HL-60 (cell line): ENCODE measurements around the gene CYP26B1.

Experiments used
- GABPA ChIP-seq: IDR thresholded peaks from 2 replicates; pipeline ENCODE4 v1.6.1; 2012; ENCODE audit warnings: low read depth
- POLR2AphosphoS5 ChIP-seq: IDR thresholded peaks from 2 replicates; pipeline ENCODE4 v1.6.1; 2012; ENCODE audit warnings: low read depth
- TF ChIP-seq, protein P1 (sequence below): IDR thresholded peaks from one replicate; pipeline ENCODE4 v1.5.1; 2011; ENCODE audit warnings: low read length, control low read depth, inconsistent platforms; ENCODE audit not compliant: insufficient read depth
- TF ChIP-seq, protein P2 (sequence below): IDR thresholded peaks from 2 replicates; pipeline ENCODE4 v1.6.1; 2012; ENCODE audit warnings: low read depth; ENCODE audit not compliant: insufficient replicate concordance

DNA sequence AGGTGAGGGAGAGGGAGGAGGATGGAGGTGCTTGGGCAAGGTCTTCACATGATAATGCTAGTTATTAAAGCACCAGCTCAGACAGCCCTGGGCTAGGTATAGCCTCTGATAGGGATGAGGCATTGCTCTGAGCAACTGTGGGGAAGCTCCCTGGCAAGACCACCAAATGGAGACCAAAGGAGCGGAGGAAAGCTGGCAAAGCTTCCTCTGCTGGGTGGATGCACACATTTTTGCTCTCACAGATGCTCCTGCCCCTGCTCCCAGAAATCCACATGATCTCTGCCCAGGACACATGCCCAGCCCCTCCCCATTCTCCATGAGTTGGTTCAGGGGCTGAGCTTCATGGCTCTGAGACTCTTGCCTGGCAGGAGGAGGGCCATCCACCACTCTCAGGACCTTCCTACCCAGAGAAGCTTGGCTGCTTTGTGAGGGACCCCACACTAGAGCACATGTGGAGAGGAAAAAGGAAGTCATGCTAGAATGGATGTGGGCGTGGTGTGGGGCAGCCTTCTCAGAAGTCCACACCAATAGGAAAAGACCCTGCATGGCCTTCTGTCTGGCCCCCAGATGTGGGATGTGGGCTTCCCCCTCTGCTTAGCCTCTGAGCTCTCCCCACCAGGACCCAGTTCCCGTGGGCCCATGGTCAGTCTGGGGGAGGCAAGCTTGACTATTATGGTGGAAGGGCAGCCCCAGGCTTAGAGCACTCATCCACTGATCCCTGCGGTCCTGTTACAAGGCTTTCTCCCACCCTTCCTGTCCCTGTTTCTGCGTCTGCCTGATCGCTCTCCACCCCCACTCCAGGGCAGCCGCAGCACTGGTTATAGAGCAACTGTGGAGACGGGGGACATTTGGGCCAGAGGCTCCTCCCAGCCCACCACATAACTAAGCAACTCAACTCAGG, 10.5 kb upstream of the CYP26B1 start:
- TF ChIP-seq, protein P1, sequence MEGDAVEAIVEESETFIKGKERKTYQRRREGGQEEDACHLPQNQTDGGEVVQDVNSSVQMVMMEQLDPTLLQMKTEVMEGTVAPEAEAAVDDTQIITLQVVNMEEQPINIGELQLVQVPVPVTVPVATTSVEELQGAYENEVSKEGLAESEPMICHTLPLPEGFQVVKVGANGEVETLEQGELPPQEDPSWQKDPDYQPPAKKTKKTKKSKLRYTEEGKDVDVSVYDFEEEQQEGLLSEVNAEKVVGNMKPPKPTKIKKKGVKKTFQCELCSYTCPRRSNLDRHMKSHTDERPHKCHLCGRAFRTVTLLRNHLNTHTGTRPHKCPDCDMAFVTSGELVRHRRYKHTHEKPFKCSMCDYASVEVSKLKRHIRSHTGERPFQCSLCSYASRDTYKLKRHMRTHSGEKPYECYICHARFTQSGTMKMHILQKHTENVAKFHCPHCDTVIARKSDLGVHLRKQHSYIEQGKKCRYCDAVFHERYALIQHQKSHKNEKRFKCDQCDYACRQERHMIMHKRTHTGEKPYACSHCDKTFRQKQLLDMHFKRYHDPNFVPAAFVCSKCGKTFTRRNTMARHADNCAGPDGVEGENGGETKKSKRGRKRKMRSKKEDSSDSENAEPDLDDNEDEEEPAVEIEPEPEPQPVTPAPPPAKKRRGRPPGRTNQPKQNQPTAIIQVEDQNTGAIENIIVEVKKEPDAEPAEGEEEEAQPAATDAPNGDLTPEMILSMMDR, result no peak
- TF ChIP-seq, protein P2, sequence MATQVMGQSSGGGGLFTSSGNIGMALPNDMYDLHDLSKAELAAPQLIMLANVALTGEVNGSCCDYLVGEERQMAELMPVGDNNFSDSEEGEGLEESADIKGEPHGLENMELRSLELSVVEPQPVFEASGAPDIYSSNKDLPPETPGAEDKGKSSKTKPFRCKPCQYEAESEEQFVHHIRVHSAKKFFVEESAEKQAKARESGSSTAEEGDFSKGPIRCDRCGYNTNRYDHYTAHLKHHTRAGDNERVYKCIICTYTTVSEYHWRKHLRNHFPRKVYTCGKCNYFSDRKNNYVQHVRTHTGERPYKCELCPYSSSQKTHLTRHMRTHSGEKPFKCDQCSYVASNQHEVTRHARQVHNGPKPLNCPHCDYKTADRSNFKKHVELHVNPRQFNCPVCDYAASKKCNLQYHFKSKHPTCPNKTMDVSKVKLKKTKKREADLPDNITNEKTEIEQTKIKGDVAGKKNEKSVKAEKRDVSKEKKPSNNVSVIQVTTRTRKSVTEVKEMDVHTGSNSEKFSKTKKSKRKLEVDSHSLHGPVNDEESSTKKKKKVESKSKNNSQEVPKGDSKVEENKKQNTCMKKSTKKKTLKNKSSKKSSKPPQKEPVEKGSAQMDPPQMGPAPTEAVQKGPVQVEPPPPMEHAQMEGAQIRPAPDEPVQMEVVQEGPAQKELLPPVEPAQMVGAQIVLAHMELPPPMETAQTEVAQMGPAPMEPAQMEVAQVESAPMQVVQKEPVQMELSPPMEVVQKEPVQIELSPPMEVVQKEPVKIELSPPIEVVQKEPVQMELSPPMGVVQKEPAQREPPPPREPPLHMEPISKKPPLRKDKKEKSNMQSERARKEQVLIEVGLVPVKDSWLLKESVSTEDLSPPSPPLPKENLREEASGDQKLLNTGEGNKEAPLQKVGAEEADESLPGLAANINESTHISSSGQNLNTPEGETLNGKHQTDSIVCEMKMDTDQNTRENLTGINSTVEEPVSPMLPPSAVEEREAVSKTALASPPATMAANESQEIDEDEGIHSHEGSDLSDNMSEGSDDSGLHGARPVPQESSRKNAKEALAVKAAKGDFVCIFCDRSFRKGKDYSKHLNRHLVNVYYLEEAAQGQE, result no peak
- no peak for TF ChIP-seq POLR2AphosphoS5
- no peak for TF ChIP-seq GABPA
